Middle frontal gyrus (tissue), 1 donor: ENCODE results near the gene SPINT4.
"Not testable (repeated sequence)": the region's sequence is repeated elsewhere in the genome, so short reads cannot be mapped to it uniquely, and the experiment has no call there.

Experiments
- DNase-seq: peaks from one replicate; pipeline ENCODE4 v3.0.0-alpha.2; 2015; ENCODE audit warnings: low spot score; ENCODE audit errors: extremely low spot score

The SPINT4 gene

DNA sequence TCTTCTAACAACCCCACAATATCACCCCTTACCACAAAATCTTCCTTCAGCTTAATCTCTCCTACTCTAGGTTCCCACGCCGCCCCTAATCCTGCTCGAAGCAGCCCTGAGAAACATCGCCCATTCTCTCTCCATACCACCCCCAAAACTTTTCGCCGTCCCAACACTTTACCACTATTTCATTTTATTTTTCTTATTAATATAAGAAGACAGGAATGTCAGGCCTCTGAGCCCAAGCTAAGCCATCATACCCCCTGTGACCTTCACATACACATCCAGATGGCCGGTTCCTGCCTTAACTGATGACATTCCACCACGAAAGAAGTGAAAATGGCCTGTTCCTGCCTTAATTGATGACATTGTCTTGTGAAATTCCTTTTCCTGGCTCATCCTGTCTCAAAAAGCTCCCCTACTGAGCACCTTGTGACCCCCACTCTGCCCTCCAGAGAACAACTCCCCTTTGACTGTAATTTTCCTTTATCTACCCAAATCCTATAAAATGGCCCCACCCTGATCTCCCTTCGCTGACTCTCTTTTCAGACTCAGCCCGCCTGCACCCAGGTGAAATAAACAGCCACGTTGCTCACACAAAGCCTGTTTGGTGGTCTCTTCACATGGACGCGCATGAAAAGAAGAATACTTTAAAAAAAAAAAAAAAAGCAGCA, 42.6 kb downstream of the SPINT4 start:
- DNase-seq, result not testable (repeated sequence)

DNA sequence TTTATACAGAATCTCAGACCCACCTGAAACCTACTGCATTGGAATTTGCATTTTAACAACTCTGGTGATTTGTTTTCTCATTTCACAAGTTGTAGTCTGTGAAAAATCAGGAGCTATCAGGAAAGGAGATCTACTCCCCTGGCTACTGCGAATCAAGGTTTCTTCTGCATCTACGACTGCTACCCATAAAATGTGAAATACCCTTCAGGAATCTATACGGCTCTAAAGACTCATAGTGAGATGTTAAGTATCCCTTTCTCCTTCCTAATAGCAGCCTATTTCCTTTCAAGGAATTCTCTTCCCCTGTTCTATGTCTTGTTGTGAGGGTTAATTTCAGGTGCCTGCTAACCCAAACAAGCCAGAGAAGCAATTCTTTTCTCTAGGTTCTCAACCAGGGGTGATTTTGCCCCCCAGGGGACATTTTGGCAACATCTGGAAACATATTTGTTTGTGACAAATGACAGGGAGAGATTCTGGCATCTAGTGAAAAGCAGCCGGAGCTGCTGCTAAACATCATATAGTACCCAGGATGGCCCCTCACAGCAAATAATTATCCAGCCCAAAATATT, 43.2 kb downstream of the SPINT4 start:
- DNase-seq, result no peak

DNA sequence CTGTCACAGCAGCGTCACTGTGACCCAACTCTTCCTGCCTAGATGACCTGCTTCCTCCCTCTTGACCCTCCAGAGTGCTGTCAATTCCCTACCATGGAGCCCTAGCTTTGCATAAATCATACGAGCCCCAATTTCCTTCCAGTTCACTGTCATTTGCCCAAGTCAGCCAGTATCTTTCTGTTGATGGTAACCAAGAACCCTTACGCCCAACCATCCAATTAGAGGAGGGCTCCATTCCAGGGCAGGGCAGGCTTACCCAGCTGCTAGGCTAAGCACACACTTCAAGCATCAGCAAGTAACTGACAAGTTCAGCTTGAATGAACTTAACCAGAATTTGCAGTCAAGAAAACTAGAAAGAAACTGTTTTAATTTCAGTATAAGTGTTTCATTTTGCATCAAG, 43.8 kb downstream of the SPINT4 start:
- no peak for DNase-seq

DNA sequence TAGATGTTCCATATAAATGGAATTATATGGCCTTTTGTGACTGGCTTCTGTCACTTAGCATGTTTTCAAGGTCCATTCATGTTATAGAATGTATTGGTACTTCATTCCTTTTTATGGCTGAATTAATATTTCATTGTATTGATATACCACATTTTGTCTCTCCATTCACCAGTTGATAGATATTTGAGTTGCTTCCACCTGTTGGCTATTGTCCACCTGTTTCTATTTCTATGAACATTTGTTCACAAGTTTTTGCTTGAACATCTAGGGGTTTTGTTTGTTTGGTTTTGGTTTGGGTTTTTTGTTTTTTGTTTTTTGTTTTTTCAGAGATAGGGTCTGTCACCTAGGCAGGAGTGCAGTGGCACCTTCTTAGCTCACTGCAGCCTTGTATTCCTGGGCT, 46.3 kb downstream of the SPINT4 start:
- DNase-seq, result no peak

DNA sequence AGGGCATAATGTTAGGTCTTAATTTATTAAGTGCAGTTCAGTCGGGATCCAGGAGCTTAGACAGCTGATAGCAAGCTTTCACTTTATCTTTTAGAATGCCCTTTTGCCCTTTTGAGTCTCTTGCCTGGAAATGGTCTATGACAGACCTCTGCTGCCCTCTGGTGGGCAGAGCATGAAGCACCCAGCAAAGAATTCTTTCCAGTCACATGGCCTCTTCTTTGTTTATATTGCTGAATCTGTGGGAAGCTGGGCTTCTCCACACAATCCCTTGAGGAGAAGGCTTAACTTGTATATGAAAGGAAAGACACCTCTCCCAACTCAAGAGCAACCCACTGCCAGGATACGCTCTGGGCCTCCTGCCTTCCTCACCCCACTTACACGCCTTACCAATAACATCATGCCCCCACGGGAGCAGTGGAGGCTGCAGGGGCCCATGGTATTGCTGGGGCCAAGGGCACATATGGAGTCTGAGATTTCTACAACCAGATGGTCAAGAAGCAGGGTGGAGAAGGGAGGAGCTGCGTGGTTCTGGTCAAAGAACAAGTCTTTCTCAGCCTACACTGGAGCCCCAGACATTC, 49.1 kb downstream of the SPINT4 start:
- DNase-seq, result peak; percentile 73

DNA sequence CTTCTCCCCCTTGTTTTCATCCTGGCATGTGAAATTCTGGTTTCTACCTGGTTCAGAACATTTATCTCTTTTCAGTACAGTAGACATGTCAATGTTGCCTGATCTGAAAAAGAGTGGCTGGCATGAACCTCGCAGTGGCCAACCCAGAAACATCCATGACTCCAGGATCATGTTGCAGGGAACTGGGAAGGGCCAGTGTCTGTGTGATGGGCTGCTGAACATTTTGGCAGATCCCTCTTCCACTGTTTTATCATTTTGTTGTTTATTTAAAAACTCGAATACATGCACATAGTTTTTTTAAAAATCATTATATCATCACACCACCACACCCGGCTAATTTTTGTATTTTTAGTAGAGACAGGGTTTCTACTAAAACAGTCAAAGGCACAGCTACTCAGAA, 50.5 kb downstream of the SPINT4 start:
- no peak for DNase-seq

DNA sequence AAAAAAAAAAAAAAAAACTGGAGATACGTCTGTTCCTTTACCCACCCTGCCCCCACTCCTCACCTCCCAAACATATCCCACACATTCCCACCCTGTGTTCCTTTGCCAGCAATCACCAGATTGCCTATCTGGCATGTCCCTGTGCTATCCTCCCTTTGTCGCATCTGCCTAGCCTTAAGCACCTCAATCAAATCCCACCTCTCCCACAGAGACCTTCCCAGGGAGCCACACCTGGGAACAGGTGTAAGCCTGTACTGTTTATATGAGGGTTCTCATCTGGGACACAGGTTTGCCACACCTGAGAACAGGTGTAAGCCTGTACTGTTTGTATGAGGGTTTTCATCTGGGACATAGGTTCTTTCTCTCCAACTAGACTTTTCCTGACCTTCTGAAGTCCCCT, 52.8 kb downstream of the SPINT4 start:
- no peak for DNase-seq

DNA sequence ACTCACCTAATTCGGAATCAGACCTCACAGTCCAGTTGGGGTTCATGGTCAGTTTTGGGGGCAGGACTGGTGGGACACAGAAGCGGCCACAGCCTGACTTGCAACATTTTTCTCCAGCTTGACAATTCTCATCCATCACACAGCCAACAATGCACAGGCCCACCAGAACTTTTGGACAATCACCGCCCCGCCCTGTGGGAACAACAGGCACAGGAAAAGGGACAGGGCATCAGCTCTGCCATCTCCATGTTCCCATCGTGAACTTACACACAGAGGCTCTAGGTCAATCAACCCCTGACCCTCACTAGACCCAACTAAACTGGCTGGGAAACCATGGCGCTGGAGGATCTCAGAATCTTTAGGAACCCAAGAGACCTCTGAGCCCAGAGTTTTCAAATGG, 53.3 kb downstream of the SPINT4 start:
- DNase-seq, result no peak
